AG04449 (cell line): ENCODE data around the gene COL5A1.

Experiments used
- CTCF ChIA-PET: fragments of 350-600 bp; formaldehyde crosslinking; extraction: SDS; loops from one replicate; lab custom pipeline; 2021; ENCODE audit warnings: antibody characterized with exemption; lab: Yijun Ruan, JAX
- POLR2A ChIA-PET: fragments of 400-600, 350-600 bp; formaldehyde crosslinking; extraction: SDS; loops from one replicate; lab custom pipeline; 2020; ENCODE audit warnings: antibody characterized with exemption, inconsistent platforms; lab: Yijun Ruan, JAX
- DNase-seq: peaks from one replicate; pipeline ENCODE4 v3.0.0-alpha.2; 2010; ENCODE audit warnings: low read depth, low spot score
- H3K4me3 ChIP-seq: 2 replicates; pipeline ENCODE4 v1.5.1; 2011; ENCODE audit warnings: low read depth, mild to moderate bottlenecking, control low read depth, low read length
- CTCF ChIP-seq: IDR thresholded peaks from one replicate; pipeline ENCODE4 v1.5.1; 2011; ENCODE audit warnings: mild to moderate bottlenecking, moderate library complexity, low read length, control low read depth, inconsistent platforms; ENCODE audit not compliant: insufficient read depth; ENCODE audit errors: missing control alignments

Gene COL5A1

GRCh38 chr9:134814598-134815215 lies 173.1 kb downstream of the COL5A1 start:
- DNase-seq: no peak
- H3K4me3 ChIP-seq: no peak overlapping the region
- no peak for TF ChIP-seq CTCF
- POLR2A ChIA-PET: interaction anchor here (1.0 kb wide), 1 partner anchor 11 kb away, joined by 3 read pairs; no protein-coding TSS in a partner anchor
- CTCF ChIA-PET: interaction anchor here (1.1 to 1.2 kb wide), 2 partner anchors 9 to 368 kb away, joined by 3 to 4 read pairs; no protein-coding TSS in a partner anchor

GRCh38 chr9:134815435-134816214 lies 174.0 kb downstream of the COL5A1 start:
- ChIA-PET CTCF (no interaction called here), POLR2A (interaction anchor here (1.0 kb wide), 1 partner anchor 12 kb away, joined by 3 read pairs; no protein-coding TSS in a partner anchor)
- no peak for TF ChIP-seq CTCF
- no peak overlapping the region for H3K4me3 ChIP-seq
- DNase-seq: no peak

- ChIA-PET CTCF (no interaction called here), POLR2A (no interaction called here)
- H3K4me3 ChIP-seq: no peak overlapping the region
- no peak for TF ChIP-seq CTCF
- DNase-seq: no peak
Observed at GRCh38 chr9:134816264-134816663, 174.7 kb downstream of the COL5A1 start.

GRCh38 chr9:134818000-134818568 lies 176.5 kb downstream of the COL5A1 start:
- no peak for TF ChIP-seq CTCF
- CTCF ChIA-PET: no interaction called here
- no peak overlapping the region for H3K4me3 ChIP-seq
- no peak for DNase-seq
- POLR2A ChIA-PET: no interaction called here

GRCh38 chr9:134818591-134818990 lies 177.0 kb downstream of the COL5A1 start:
- POLR2A ChIA-PET: no interaction called here
- no peak overlapping the region for H3K4me3 ChIP-seq
- no peak for TF ChIP-seq CTCF
- CTCF ChIA-PET: interaction anchor here (1.5 kb wide), 1 partner anchor 369 kb away, joined by 4 read pairs; no protein-coding TSS in a partner anchor
- DNase-seq: no peak

GRCh38 chr9:134820901-134821300 lies 179.3 kb downstream of the COL5A1 start:
- CTCF ChIA-PET: interaction anchor here (1.3 kb wide), 1 partner anchor 372 kb away, joined by 4 read pairs; no protein-coding TSS in a partner anchor
- TF ChIP-seq CTCF: no peak

More at GRCh38 chr9:134820901-134821300, 179.3 kb downstream of the COL5A1 start:
- no peak for DNase-seq
- H3K4me3 ChIP-seq: no peak overlapping the region
- POLR2A ChIA-PET: no interaction called here
